Suppressor macrophage treated with lipopolysaccharide for 4 hours (primary cell): ENCODE data around the gene MRTFA.

ENCODE experiments used
- DNase-seq: peaks from one replicate; pipeline ENCODE4 v3.0.0-alpha.2; 2020

Gene MRTFA

GRCh38 chr22:40636380-40637182 is at the start of gene MRTFA:
MRTFA (minus strand) TSS chr22:40636719.
- DNase-seq = peak; percentile 100

DNA sequence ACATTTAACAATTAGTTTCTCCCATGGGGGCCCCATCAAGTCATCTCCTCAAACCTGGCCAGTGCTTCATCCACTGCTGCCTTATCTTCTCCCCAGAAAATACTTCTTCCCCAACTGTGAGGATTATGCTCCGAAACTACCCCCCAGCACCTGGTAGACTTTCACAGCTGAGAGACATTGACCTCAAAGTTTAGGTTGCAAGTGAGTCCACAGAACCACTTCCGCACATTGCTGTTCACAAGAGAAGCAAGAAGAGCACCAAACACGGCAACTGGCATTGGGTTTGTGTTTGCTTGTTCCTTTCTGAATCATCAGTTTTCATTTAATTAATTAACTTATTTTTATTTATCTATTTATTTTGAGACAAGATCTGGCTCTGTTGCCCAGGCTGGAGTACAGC is 48.9 kb upstream of the MRTFA start:
- no peak for DNase-seq

- DNase-seq = no peak
These were observed 48.2 kb upstream of the MRTFA start for GRCh38 chr22:40684728-40685127.

GRCh38 chr22:40681451-40681850 is 44.9 kb upstream of the MRTFA start:
- DNase-seq = no peak

GRCh38 chr22:40680819-40681183 is 44.3 kb upstream of the MRTFA start:
- DNase-seq = no peak

GRCh38 chr22:40679964-40680818 is 43.7 kb upstream of the MRTFA start:
- peak; percentile 28 for DNase-seq

GRCh38 chr22:40679249-40679963 is 42.9 kb upstream of the MRTFA start, which contains the start of gene MCHR1:
MCHR1 (plus strand) TSS chr22:40679484; CDS start chr22:40679653, 169 bp downstream.
- DNase-seq = no peak

DNA sequence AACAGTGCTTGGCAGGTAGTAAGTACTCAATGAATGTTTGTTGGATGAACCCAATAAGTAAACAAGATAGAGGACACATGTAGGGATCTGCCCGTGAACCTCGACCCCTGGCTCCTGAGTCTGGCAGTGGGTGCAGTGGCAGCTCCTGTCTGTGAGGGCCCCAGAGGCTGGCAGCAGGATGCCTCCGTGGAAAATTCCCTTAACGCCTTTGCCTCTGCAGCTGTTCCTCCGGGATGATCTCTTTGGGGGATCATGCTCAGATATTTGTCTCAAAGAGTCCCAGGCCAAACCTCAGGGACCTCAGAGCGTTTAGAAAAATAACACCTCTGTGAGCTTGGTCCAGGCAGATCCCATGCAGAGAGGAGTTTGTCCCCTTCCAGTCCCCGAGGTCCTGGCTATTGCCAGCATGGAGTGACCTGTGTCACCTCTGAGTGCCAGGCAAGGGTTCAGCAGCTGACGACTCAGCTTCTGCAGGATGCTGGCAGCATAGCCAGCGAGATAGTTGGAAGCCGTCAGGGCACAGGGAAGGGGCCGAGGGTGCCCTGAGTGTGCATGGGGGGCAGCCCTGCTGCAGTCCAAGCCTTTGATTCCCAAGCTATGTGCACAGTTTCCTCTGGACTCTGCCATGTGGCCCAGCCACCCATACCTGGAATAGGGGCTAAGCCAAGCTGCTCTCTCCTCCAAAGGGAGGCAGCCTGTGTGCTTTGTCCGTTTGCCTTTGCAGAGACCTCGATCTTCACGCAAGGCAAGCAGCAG is 42.2 kb upstream of the MRTFA start:
- no peak for DNase-seq

DNA sequence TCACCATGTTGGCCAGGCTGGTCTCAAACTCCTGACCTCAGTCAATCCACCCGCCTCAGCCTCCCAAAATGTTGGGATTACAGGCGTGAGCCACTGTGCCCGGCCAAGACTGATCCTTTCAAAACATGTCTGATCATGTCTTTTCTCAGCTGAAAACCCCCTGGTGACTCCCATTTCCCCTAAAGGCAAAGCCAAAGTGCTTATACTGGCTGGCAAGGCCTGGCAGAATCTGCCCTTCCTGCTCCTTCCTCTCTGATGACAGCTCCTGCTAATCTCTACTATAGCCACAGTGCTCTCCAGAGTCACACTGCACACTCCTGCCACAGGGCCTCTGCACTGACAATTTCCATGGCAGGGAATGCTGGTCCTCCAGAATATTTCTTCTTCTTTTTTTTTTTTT is 40.1 kb upstream of the MRTFA start:
- DNase-seq = peak; percentile 40

- peak; percentile 43 for DNase-seq
These were observed 39.6 kb upstream of the MRTFA start for GRCh38 chr22:40676166-40676565.

DNA sequence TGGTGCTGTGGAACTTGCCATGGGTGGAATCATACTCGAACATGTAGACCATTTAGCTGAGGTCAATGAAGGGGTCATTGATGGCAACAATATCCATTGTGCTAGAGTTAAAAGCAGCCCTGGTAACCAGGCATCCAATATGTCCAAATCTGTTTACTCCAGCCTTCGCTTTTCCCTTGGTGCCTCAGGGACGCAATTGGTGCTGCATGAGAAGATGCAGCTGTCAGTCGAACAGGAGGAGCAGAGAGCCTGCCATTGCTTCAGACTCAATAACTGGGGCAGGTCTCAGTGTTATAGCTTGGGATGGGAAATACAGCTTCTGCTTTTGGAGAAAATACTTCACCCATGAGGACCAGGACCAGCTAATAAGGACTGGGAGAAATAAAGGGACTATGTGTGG is 37.8 kb upstream of the MRTFA start:
- DNase-seq = no peak

- no peak for DNase-seq
These were observed 36.5 kb upstream of the MRTFA start for GRCh38 chr22:40673017-40673416.

GRCh38 chr22:40671796-40672360 is 35.4 kb upstream of the MRTFA start:
- no peak for DNase-seq

- no peak for DNase-seq
These were observed 34.9 kb upstream of the MRTFA start for GRCh38 chr22:40671369-40671768.

- no peak for DNase-seq
These were observed 33.5 kb upstream of the MRTFA start for GRCh38 chr22:40670058-40670457.

DNA sequence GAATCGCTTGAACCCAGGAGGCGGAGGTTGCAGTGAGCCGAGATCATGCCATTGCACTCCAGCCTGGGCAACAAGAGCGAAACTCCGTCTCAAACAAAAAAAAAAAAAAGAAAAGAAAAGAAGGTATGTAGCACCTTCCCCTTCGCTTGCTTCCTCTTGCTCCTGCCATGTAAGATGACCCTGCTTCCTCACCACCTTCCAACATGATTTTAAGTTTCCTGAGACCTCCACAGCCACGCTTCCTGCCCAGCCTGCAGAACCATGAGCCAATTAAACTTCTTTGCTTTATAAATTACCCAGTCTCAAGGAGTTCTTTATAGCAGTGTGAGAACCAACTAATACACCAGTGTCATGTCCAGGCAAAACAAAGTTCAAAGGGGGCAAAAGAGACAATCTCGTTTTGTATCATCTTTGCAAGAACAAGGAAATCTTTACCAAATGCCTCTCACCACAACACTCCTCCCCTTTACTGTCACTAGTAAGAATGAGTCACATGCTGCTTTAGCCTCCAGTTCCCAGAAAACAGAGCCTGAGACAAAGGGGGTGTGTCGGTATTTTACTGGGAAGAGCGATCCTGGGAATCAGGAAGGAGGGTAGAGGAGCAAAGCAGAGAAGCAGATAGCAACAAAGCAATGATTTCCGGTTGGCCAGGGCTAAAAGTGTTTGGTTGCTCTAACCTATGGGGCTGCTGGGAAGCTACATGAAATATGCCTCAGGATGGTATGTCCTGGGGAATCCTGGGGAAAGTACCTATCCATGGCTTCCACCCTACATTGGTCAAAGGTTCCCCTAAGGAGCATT is 32.3 kb upstream of the MRTFA start:
- DNase-seq = peak; percentile 82

DNA sequence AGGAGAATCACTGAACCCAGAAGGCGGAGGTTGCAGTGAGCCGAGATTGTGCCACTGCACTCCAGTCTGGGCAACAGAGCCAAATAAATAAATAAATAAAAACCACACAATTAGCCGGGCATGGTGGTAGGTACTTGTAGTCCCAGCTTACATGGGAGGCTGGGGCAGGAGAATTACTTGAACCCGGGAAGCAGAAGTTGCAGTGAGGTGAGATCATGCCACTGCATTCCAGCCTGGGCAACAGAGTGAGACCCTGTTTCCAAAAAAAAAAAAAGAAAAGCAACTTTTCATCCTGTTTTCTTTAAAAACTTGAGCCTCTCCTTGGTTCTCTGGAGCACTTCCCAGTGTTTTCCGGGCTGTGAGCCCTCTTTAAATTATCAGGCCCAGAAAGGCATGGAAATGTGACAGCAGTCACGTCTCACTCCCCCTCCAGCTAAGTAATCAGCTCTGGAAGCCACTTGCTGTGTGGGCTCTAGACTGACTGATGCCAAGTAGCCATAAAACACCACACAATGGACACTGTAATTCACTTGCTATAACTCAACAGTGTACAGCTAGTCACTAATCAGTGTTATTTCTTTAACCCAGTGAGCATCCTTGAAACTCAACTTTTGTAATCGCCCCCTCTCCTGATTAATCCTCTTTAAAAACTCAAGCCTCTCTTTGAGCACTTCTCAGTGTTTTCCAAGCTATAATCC is 29.8 kb upstream of the MRTFA start:
- DNase-seq = no peak

DNA sequence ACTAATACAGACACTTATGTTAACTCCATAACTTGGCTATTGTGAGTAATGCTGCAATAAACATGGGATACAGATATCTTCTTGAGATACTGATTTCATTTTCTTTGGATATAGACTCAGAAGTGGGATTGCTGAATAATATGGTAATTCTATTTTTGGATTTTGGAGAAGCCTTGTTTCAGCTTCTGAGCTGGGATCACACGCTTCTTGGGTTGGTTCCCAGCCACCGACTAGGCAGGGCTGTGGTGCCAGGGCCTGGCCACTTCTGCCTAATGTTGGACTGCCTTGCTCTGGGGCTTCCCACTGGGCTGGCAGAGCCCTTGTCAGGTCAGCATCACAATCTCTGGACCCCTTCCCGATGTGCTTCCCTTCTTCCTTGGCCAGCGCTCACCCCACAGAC is 28.8 kb upstream of the MRTFA start:
- DNase-seq = peak; percentile 61

DNA sequence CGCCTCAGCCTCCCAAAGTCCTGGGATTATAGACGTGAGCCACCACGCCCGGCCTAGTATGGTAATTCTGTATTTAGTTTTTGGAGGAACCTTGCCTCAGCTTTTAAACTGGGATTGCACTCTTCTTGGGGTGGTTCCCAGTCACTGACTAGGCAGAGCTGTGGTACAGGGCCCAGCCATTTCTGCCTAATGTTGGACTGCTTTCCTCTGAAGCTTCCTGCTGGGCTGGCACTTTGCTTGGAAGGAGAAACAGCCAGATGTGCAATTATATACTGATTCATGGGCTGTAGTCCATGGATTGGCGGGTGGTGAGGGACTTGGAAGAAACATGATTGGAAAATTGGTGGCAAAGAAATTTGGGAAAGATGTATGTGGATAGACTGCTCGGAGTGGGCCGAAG is 25.2 kb upstream of the MRTFA start:
- DNase-seq = no peak

DNA sequence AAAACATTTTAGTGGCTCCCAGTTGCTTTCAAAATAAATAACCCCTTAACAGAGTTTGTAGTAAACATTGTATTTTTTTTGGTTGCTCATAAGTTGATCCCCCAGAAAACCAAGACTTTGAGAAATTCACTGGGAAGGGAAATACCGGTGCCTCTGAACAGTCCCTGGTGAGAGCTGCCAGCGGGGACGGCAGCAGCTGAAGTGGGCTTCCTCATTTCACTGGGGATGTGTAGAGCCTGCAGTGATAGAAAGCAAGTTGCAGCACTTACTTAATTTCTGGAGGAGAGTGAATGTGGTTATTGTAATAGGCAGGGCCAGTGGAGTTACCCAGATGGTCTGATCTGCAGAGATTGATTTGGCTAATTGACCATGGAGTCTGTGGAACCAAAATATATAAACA is 24.2 kb upstream of the MRTFA start:
- DNase-seq = peak; percentile 51

DNA sequence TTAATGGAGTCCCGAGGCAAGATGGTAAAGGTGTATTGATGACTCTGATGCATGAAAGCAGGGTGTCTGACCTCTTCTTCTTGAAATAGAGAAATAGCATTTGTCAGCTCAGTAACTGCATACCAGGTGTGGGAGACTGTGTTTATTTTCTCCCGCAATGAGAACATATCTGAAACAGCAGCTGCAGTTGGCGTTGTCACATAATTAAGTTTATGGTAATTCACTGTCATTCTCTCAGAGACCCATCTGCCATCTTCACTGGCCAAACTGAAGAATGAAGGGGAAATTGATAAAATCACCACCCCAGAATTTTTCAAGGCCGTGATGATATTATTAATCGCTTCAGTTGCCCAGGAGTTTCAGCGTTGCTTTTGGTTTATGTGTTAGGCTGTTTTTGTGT is 22.6 kb upstream of the MRTFA start:
- no peak for DNase-seq
